GM23338 (cell line): Measurements from ENCODE around the gene NR0B2.

ENCODE experiments used
- CREB1 ChIP-seq: fragments of 250-450 bp; sonication (Bioruptor Pico); IDR thresholded peaks from 2 replicates; pipeline ENCODE4 v1.5.0; 2020; ENCODE audit warnings: low read depth, mild to moderate bottlenecking, moderate library complexity
- CTCF ChIP-seq, 2 experiments: fragments of 200-600 bp in 1 of 2; sonication (generic) in 1 of 2; conservative IDR thresholded peaks; 2 replicates each; pipeline versions ENCODE4 v1.5.1 to v1.6.1; 2016 to 2017; ENCODE audit warnings: antibody characterized with exemption in 2 of 2, low read depth in 2 of 2, mild to moderate bottlenecking in 2 of 2, moderate library complexity in 1 of 2
- ETS1 ChIP-seq: IDR thresholded peaks from 2 replicates; pipeline ENCODE4 v1.6.1; 2016; ENCODE audit warnings: antibody characterized with exemption
- EZH2 ChIP-seq: fragments of 200-600 bp; sonication (generic); IDR thresholded peaks from one replicate; pipeline ENCODE4 v1.8.0; 2017; ENCODE audit warnings: antibody characterized with exemption, mild to moderate bottlenecking, low read depth; ENCODE audit not compliant: unreplicated experiment
- EZH2phosphoT487 ChIP-seq: fragments of 200-600 bp; sonication (generic); IDR thresholded peaks from one replicate; pipeline ENCODE4 v1.8.1; 2018; ENCODE audit warnings: antibody characterized with exemption; ENCODE audit not compliant: unreplicated experiment
- JUNB ChIP-seq: IDR thresholded peaks from one replicate; pipeline ENCODE4 v1.6.1; 2016; ENCODE audit warnings: antibody characterized with exemption; ENCODE audit not compliant: unreplicated experiment
- NANOG ChIP-seq: IDR thresholded peaks from 2 replicates; pipeline ENCODE4 v1.6.1; 2016; ENCODE audit warnings: antibody characterized with exemption, borderline replicate concordance
- POLR2AphosphoS5 ChIP-seq: IDR thresholded peaks from 2 replicates; pipeline ENCODE4 v1.6.1; 2016; ENCODE audit warnings: antibody characterized with exemption, low read depth
- REST ChIP-seq: IDR thresholded peaks from one replicate; pipeline ENCODE4 v1.6.1; 2018; ENCODE audit warnings: antibody characterized with exemption; ENCODE audit not compliant: unreplicated experiment
- STAT1 ChIP-seq: IDR thresholded peaks from one replicate; pipeline ENCODE4 v1.6.1; 2016; ENCODE audit warnings: antibody characterized with exemption; ENCODE audit not compliant: unreplicated experiment
- ZNF114 ChIP-seq: fragments of 250-450 bp; sonication (Bioruptor Pico); IDR thresholded peaks from 2 replicates; pipeline ENCODE4 v1.5.0; 2020; ENCODE audit warnings: mild to moderate bottlenecking, moderate library complexity
- ZNF331 ChIP-seq: fragments of 250-450 bp; sonication (Bioruptor Pico); IDR thresholded peaks from 2 replicates; pipeline ENCODE4 v1.5.0; 2020; ENCODE audit warnings: low read depth, mild to moderate bottlenecking, moderate library complexity

DNA sequence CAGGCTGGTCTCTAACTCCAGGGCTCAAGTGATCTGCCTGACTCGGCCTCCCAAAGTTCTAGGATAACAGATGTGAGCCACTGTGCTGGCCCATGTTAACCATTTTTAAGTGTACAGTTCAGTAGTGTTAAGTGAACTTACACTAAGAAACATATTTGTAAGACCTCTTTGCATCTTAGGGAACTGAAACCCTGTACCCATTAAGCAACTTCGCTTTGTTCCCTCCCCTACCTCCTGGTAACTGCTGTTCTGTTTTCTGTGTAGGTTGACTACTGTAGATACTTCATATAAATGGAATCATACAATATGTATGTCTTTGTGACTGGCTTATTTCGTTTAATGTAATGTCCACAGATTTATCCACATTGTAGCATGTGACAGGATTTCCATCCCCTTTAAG lies 18.8 kb upstream of the NR0B2 start:
- TF ChIP-seq EZH2 (no peak), CTCF (conservative IDR thresholded peaks at IDR 0.05; ENCODE audit: low read depth in 2 of 2) (no peak), EZH2phosphoT487 (no peak), POLR2AphosphoS5 (no peak), NANOG (no peak), REST (no peak), JUNB (no peak), CREB1 (CRISPR knock-in tag) (no peak), ETS1 (no peak), STAT1 (no peak), ZNF331 (CRISPR knock-in tag) (no peak), ZNF114 (CRISPR knock-in tag) (no peak)
